ENCODE data around the gene MMP12.

Gene MMP12

DNA sequence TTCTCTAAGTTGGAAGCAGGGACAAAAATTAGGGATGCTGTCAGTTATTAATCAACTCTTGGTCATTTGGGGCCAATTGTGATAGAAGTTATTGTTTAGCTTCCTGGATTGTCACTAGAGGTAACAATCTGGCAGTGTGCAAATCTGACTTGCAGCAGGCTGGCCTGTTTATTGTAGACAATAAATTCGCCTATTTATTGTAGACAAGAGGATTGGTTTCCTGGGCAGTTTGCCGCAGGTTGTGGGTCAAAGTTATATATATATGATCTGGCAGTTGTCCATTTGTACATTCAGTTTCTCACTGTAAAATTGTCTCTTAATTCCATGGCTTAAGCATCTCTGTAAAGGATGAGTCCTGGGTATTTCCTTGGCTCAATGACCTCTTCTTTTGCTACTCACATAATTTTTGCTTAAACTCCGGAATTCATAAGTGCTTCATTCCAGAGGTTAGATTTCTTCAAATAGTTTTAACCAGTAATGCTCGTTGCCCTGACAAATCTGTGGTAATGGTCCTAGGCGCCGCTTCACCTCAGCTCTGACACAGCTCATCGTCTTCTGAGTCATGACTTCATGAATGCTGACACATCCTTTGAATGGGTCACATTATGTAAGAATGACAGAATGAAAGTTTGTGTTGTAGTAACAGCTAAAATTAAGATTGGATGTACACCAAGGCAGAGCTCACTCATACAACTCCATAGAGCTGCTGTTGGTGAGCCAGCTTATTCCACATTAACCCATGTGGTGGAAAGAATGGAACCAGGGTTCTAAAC lies 23.6 kb downstream of the MMP12 start:
- DNase-seq (ENCODE audit: low spot score), result no peak

DNA sequence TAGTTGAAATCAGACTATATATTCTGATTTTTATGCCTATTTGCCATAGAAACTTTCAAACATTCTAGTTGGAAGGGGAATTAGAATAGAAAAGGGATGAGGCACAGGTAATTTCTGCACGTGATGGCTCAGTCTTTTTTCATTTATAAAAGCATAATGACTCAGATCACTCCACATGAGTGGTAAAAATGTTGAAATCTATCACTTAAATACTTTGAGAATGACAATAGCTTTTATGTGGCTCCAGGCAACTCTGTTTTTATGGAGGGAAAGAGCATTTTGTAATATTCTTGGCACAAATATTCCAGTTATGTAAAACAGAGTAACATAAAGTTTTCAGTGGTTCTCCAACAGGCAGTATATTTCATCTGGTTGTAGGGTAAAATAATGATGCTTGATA lies 25.5 kb downstream of the MMP12 start:
- DNase-seq (ENCODE audit: low spot score), result no peak

DNA sequence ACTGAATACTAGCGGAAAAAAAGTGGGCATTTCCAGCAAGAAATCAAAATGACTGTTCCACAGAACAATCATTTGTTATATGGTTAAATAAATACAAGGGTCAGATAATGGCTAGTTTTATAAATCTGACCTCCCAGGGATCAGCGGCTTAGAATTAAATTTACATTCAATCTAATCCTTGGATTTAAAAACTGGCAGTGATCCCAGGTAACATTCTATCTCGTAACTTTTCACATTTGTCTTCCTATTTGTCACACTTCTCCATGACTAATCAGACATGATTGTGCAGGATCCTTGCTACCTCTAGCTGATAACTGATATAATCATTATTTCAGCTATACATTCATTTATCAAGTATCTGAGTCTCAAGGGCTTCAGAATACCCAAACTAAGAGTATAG lies 28.5 kb downstream of the MMP12 start:
- DNase-seq (ENCODE audit: low spot score), result no peak

DNA sequence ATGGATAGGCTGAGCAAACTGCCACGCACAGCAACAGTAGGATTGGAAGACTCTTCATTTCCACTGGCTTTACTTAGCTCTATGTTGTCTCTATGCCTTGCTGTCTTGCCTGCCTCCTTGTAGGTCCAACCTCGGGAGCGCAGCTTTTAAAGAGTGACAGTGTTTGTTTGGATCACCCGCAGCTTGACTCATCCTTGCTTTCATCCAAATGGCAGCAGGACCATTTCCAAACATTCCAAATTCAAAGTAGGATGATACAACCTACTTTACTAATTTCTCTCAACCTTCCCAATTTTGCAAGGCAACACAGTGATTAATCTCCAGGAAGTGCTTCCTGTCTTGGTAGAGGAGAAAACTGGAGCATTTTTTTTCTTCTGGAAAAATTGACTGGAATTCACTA lies 31.3 kb downstream of the MMP12 start, which contains the start of gene MMP3:
TSS of gene MMP3 (minus strand) at position 121 of the 400 bp plus-strand sequence. CDS start at position 58, 63 bp downstream.
- DNase-seq (ENCODE audit: low spot score), result no peak

DNA sequence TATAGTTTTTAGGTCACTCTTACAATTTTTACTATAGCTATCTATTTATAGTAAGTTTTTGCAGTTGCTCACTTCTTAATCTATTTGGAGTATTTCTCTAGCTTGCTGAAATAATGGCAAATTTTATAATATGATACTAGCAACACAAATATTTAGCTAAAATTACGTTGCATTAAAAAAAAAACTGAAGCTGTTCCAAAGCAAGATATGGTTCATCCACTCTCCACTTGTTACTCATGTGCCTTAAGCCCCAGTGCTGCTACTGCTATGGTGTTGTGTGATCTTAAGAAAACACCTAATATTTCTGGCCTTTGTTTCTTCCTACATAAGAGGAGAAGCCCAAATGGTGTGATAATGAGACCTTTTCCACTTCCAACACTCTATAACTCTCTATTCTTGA lies 31.9 kb downstream of the MMP12 start:
- DNase-seq (ENCODE audit: low spot score), result no peak

DNA sequence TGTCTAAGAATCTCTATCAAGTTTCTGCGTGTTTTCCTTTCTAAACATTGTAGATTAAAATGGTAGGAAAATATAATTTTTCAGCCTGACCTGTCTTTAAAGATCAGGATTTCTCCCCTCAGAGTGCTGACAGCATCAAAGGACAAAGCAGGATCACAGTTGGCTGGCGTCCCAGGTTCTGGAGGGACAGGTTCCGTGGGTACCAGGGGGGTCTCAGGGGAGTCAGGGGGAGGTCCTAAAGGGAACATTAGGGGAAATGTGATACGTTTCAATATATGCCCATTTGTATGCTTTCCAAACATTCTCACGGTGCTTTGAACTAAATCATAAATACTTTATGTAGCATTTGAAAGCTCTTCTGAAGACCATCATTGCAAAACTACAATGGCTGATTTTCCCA lies 34.8 kb downstream of the MMP12 start:
- DNase-seq (ENCODE audit: low spot score), result no peak

DNA sequence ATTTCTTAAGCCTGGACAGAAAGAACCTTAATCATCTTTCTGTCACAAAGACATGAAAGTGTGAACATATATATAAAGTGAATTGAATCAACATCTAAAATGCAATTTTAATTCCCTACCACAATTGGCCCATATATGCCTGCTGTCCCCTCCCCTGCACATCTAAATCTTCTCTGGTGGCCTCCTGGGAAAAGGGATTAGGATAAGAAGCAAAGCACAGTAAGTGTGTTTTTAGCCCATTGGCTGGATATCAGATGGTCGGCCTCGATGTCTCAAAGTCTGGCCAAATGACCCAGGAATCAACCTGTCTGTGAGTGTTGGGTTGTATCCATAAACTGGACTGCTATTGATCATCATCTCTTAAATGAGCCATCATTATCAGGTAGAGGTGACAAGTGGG lies 37.1 kb downstream of the MMP12 start:
- no peak for DNase-seq (ENCODE audit: low spot score)

DNA sequence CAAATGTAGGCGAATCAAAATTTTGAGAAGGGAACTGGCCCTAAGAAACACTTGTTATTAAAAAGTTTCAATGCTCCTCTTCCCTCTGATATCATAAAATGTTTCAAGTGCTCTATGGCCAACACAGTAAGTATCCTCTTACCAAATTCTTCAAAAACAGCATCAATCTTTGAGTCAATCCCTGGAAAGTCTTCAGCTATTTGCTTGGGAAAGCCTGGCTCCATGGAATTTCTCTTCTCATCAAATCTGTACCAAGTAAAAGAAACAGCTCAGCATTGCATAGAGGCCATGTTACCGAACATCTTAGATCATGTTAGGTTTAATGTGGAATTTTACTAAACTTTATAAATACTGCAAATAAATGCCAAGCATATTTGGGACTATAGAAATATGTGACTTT lies 37.6 kb downstream of the MMP12 start:
- no peak for DNase-seq (ENCODE audit: low spot score)

DNA sequence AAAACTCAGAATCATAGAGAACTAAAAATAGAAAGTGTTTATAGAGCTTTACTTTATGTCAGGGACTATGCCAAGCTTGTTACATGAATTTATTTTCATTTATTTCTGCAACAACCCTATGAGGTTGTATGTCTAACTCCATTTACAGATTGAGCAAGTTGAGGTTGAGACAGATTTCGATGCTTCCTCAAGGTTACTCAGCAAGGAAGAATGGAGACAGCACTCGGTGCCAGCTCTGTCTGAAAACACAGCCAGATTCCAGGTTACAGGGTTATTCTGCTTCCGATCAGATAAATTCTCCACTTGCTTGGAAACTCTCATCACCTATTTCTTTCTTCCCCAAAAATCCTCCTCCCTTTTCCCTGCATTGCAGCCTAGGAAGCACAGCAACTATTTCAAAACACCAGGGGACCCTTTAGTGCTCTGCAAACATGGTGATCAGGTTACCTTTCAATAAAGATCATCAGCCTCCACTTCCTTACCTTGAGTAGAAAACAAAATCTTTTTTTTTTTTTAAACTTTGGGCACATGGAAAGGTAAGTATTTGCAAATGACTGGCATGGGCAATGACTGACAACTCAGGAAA lies 38.4 kb downstream of the MMP12 start:
- DNase-seq (ENCODE audit: low spot score), result no peak

DNA sequence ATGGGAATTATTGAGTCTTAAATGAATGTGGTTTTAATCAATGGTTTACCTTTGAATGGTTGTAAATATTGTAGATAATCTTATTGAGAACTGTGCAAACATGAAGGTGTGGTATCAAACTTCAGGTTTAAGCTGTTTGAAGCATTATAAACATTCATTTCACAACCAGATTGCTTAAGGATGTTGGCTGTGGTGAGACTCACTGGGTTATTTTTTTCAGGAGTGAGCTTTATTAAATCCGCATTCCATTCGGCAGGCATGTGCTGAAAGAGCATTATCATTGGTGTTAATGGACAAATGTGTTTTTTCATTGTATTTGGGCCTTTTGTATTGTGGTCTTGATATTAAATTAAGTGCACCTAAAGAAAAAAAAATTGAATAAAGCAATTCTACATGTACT lies 41.1 kb downstream of the MMP12 start:
- DNase-seq (ENCODE audit: low spot score), result no peak

DNA sequence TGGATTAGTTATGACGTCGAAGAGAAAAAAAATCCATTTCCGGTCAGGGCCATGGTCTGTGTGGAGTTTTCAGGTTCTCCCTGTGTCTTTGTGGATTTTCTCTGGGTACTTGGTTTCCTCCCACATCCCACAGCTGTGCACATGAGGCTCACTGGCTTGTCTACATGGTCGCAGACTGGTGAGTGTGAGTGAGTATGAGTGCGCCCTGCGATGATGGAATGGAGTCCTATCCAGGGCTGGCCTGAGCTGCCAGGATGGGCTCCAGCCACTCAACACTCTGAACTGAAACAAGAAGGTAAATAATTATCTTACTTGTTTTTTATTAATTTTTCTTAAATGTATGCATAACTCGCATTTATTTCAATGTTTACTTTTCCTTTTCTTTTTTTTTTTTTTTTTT lies 42.2 kb downstream of the MMP12 start:
- DNase-seq (ENCODE audit: low spot score), result no peak

DNA sequence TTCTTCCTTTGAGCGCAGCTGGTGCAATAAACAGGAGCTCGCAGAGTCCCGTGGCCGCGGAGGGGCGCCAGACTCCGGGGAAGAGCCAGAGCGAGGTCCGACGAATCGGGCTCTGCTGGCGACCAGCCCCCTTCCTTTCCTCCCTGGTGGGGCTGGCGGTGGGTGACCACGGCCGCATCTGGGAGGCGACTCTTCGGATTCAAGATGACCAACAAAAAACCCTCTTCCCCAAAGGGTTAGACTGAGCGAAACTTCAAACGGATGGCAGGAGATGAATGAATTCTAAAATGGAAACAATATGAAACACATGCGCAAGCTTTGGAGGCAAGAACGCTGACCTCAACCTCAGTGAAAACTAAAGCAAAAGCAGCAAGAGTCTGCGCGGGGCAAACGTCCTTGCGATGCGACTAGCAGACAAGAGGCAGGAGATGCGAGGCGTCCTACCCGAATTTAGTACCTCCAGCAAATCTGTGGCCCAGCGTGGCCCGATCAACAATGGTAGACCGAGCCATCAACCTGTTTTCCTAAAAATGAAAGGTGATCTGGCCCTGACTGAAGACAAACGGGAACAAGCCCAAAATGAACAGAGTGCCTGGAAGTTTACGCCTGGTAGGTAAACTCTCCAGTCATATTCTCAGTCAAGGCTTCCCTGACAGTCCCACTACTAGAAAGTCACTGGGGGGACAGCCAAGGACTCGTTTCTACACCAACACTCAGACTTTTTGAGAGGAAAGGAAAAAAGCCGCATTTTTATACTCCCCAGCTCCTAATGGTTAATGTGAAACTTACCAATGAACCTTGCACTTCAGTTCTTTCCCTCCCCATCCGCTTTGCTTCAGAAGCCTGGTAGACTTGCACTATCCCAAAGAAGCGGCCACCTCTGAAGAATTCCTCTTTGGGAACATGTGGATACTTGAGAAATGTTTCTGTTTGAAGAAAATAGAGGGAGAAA lies 43.0 kb downstream of the MMP12 start:
- DNase-seq (ENCODE audit: low spot score), result no peak

DNA sequence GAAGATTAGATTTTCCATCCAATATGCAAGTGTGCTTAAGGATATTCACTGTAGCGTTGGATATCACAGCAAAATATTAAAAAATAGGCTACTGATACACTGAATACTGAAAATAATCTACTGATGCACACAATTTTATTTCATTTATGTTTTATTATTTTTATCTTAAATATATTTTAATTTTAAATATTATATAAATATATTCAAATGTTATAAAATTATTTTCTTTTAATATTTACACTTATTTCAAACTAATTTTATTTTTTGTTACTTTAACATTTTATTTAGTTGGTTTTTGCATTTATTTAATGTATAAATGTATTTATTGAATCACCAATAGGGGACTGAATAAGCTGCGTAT lies 43.7 kb downstream of the MMP12 start:
- DNase-seq (ENCODE audit: low spot score), result no peak

DNA sequence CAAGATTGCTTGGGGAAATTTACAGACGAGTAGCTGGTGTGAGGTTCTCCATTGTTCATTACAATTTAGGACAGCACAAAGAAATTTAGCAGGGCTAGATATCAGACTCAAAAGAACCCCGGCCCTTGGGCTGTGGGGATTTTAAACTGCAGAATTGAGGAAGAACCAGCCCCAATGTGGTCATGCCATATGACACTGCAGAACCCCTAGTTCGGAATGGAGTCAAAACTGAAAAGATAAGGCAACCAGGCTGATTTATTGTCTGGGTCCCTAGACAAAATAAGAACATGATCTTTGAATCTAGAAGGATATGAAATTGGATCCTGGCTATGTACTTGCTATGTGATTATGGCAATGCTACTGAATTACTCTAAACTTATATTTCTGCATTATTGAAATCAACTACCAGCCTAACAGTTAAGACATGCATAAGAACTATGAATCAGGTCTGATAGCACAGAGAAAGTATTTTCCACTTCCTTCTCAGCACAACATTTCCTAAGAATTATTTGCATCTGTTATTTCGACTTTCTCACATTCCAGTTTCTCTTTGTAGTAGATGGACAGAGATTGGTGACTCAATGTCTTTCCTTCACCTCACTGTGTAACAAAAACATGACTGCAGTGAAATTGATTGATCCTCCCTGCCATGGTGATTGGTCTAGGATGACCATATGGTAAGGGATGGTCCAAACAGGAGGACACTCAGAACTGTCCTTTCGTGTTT lies 44.6 kb downstream of the MMP12 start:
- DNase-seq (ENCODE audit: low spot score), result no peak

DNA sequence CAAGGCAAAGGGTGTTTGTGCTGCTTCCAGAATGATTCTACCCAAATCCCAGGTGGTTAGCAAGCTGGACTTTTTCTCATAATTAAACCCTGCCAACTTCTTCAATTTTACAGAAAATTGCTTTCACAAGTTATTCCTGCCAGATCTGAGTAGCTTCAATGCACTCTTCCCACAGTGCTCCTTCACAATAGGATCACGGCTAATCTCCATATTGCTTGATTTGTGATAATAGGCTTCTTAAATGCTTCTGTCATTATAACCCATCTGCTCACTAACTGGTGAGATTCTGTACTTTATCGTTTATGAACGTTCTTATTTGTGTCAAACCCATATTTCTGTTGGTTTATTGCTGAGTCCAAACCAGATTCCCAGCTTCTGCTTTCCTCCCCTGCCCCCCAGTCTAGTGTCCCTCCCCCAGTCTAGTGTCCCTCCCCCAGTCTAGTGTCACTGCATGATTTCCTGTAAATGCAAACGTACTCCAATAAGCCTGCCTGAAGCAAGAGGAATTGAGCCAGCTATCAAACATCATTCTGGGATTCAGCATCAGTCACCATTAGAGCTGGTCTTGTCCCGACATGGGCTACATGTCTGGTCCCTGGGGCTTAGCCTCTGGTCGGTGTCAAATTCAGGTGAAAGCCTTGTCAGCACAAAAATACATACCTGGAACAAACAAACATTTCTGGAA lies 45.3 kb downstream of the MMP12 start:
- no peak for DNase-seq (ENCODE audit: low spot score)

DNA sequence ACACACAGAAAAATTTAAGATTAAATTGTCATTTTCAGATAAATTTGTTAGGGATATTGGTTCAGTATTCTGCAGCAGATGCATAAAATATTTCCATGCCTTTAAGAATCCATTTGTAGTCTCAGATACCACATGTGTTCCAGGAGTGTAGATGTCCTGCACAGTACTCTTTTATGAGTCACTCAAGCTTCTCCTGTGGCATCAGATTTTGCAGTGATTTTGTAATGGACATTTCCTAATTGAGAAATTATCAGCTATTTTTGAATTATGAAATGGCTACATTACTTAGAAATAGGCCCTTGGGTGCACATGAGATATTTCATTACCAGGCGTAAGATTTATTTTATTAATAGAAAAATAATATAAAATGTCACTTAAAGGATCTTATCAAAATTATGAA lies 50.2 kb downstream of the MMP12 start:
- no peak for DNase-seq (ENCODE audit: low spot score)

DNA sequence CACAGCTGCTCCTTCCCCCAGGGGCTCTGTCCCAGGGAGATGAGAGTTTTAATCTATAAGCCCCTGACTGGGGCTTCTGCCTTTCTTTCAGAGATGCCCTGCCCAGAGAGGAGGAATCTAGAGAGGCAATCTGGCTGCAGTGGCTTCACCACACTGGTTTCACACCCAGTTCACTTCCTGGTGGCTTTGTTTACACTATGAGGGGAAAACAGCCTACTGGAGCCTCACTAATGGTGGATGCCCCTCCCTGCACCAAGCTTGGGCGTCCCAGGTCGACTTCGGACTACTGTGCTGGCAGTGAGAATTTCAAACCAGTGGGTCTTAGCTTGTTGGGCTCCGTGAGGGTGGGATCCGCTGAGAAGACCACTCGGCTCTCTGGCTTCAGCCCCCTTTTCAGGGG lies 55.3 kb downstream of the MMP12 start:
- DNase-seq (ENCODE audit: low spot score), result no peak

DNA sequence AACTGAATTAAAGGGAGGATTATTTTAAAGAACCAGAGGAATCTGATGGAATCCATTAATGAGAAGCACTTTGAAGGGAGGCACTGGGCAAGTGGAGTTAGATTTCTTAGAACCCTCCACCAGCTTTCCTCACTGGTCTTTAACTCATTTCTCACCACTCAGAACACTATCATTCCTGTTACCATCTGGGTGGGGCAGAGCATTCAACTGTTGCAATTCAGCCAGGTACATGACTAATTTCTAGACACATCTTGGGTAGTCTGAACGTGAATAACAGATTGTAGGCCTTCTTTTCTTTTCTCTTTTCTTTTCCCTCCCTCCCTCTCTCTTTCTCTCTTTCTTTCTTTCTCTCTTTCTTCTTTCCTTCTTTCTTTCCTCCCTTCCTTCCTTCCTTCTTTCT lies 61.3 kb downstream of the MMP12 start:
- no peak for DNase-seq (ENCODE audit: low spot score)

Measured in CD4-positive, alpha-beta T cell treated with Interleukin-6 at 100 ng/mL for 8 hours (primary cell).